K562 (cell line): ENCODE measurements around the gene TMEM260. TPM values are rescaled to one million over a fixed set of nuclear protein-coding genes. Genes with fewer than 3 reads are reported as not detected.

Experiments used
- ATAC-seq: fragments of 200-7000 bp; cut with Tn5 transposase; 3 replicates; pipeline ENCODE4 v1.9.1; 2020; ENCODE audit warnings: moderate library complexity
- BruUV-seq: library from RNA; stranded (reverse); fragments of 400-500 nt; replicated peaks from 2 replicates; lab custom pipeline; 2021; lab: Mats Ljungman, UMichigan
- CTCF ChIA-PET: fragments of 300-600 bp; formaldehyde crosslinking; extraction: SDS; loops from one replicate; lab custom pipeline; 2021; ENCODE audit warnings: low intra/inter-chr PET ratio; lab: Yijun Ruan, JAX
- POLR2A ChIA-PET: fragments of 300-600, 350-650 bp; sonication (Branson Sonifier 250); formaldehyde crosslinking; extraction: SDS; loops from one replicate; lab custom pipeline; 2021; ENCODE audit warnings: antibody characterized with exemption, inconsistent platforms; lab: Yijun Ruan, JAX
- DNase-seq, 4 experiments: peaks; one replicate each; pipeline versions ENCODE4 v3.0.0 to v3.0.0-alpha.2; 2011 to 2018; ENCODE audit warnings: low spot score in 3 of 4, mixed read lengths in 3 of 4; ENCODE audit errors: extremely low read depth in 1 of 4
- FAIRE-seq: peaks from 2 replicates; lab custom pipeline; 2011; peaks lifted over from hg19 to GRCh38; lab: Jason Lieb, UNC
- H2AFZ ChIP-seq: 2 replicates; pipeline ENCODE4 v1.6.0; 2011; ENCODE audit warnings: low read depth, low read length, control low read depth, inconsistent platforms
- H3K27ac ChIP-seq: fragments of 200-600 bp; 3 replicates; pipeline ENCODE4 v1.8.0; 2011; ENCODE audit warnings: low read depth, mild to moderate bottlenecking, control low read depth, inconsistent platforms, low read length, moderate library complexity, mixed read lengths; ENCODE audit errors: extremely low read depth
- H3K27me3 ChIP-seq, 2 experiments: fragments of 300-600 bp in 1 of 2; 2 replicates in 1 of 2; 3 replicates in 1 of 2; pipeline versions ENCODE4 v1.6.0 to v1.8.0; 2011; ENCODE audit warnings: inconsistent platforms in 2 of 2, low read length in 2 of 2, mild to moderate bottlenecking in 1 of 2, mixed read lengths in 1 of 2, moderate library complexity in 1 of 2; ENCODE audit not compliant: control insufficient read depth in 2 of 2, insufficient read depth in 2 of 2
- H3K36me3 ChIP-seq: fragments of 300-600 bp; 3 replicates; pipeline ENCODE4 v1.8.0; 2011; ENCODE audit warnings: mild to moderate bottlenecking, low read length, inconsistent platforms; ENCODE audit not compliant: control insufficient read depth, insufficient read depth
- H3K4me1 ChIP-seq, 2 experiments: fragments of 200-600 bp in 1 of 2; replicated peaks in 1 of 2; 2 replicates in 1 of 2; 3 replicates in 1 of 2; pipeline versions ENCODE4 v1.5.1 to v1.8.0; 2011; ENCODE audit warnings: inconsistent platforms in 2 of 2, low read length in 2 of 2, mild to moderate bottlenecking in 1 of 2, mixed read lengths in 1 of 2, moderate library complexity in 1 of 2; ENCODE audit not compliant: control insufficient read depth in 2 of 2, insufficient read depth in 2 of 2
- H3K4me2 ChIP-seq: 2 replicates; pipeline ENCODE4 v1.6.1; 2011; ENCODE audit warnings: low read length, control low read depth, inconsistent platforms, mixed read lengths; ENCODE audit not compliant: insufficient read depth
- H3K4me3 ChIP-seq: fragments of 200-600 bp; sonication (generic), shearing (Covaris generic); 2 replicates; pipeline ENCODE4 v1.5.1; 2016; ENCODE audit warnings: control low read depth, inconsistent platforms
- H3K79me2 ChIP-seq: fragments of 200-600 bp; 3 replicates; pipeline ENCODE4 v1.8.0; 2011; ENCODE audit warnings: low read length, inconsistent platforms; ENCODE audit not compliant: control insufficient read depth, insufficient read depth
- H3K9ac ChIP-seq, 2 experiments: 2 replicates each; pipeline versions ENCODE4 v1.6.0 to v1.6.1; 2011; ENCODE audit warnings: low read depth in 2 of 2, low read length in 2 of 2, control low read depth in 1 of 2, inconsistent platforms in 1 of 2, mild to moderate bottlenecking in 1 of 2, mixed read lengths in 1 of 2; ENCODE audit not compliant: insufficient read depth in 1 of 2
- H3K9me1 ChIP-seq: one replicate; pipeline ENCODE4 v1.6.0; 2011; ENCODE audit warnings: inconsistent platforms, mild to moderate bottlenecking, low read length, moderate library complexity; ENCODE audit not compliant: control insufficient read depth, insufficient read depth
- H3K9me3 ChIP-seq: replicated peaks from 2 replicates; pipeline ENCODE4 v1.5.1; 2011; ENCODE audit warnings: low read depth, low read length, inconsistent platforms; ENCODE audit not compliant: control insufficient read depth, insufficient read depth
- H4K20me1 ChIP-seq: replicated peaks from 2 replicates; pipeline ENCODE4 v1.6.1; 2011; ENCODE audit warnings: low read length, inconsistent platforms, mixed read lengths; ENCODE audit not compliant: control insufficient read depth, insufficient read depth
- ARHGAP35 ChIP-seq: fragments of 450-650 bp; IDR thresholded peaks from 2 replicates; pipeline ENCODE4 v1.6.1; 2018; ENCODE audit not compliant: partially characterized antibody
- C11orf30 ChIP-seq: fragments of 450-650 bp; IDR thresholded peaks from 2 replicates; pipeline ENCODE4 v1.6.1; 2016; ENCODE audit warnings: low read depth, mild to moderate bottlenecking
- E2F8 ChIP-seq: fragments of 450-650 bp; IDR thresholded peaks from 2 replicates; pipeline ENCODE4 v1.7.1; 2018; ENCODE audit warnings: mild to moderate bottlenecking, low read depth; ENCODE audit not compliant: partially characterized antibody
- ETS2 ChIP-seq: IDR thresholded peaks from 2 replicates; pipeline ENCODE4 v1.6.1; 2016; ENCODE audit warnings: borderline replicate concordance, missing genetic modification characterization, mild to moderate bottlenecking, moderate library complexity, missing compliant biosample characterization; ENCODE audit not compliant: poor library complexity, severe bottlenecking
- FOXA3 ChIP-seq, 2 experiments: fragments of 450-650 bp in 1 of 2; sonication (generic) in 1 of 2; formaldehyde crosslinking; IDR thresholded peaks in 1 of 2; conservative IDR thresholded peaks in 1 of 2; 2 replicates each; pipeline versions ENCODE4 v1.4.0 to v1.8.0; 2020 to 2022; ENCODE audit warnings: mild to moderate bottlenecking in 2 of 2, missing genetic modification reagents in 1 of 2
- HNRNPLL ChIP-seq: fragments of 200-400 bp; formaldehyde crosslinking; IDR thresholded peaks from 2 replicates; pipeline ENCODE4 v1.6.1; 2017; ENCODE audit warnings: low read length, low read depth, mild to moderate bottlenecking; ENCODE audit not compliant: poor library complexity, severe bottlenecking
- KDM2B ChIP-seq: fragments of 250-450 bp; sonication (Bioruptor Pico); IDR thresholded peaks from 2 replicates; pipeline ENCODE4 v1.8.0; 2021; ENCODE audit warnings: mild to moderate bottlenecking, moderate library complexity
- NFE2 ChIP-seq: IDR thresholded peaks from 2 replicates; pipeline ENCODE4 v1.6.1; 2014; ENCODE audit warnings: antibody characterized with exemption, low read depth
- PHF21A ChIP-seq: fragments of 450-650 bp; IDR thresholded peaks from 2 replicates; pipeline ENCODE4 v1.6.1; 2017; ENCODE audit warnings: low read depth, borderline replicate concordance
- RBFOX2 ChIP-seq: fragments of 200-400 bp; formaldehyde crosslinking; IDR thresholded peaks from 2 replicates; pipeline ENCODE4 v1.6.1; 2017; ENCODE audit warnings: low read depth, mild to moderate bottlenecking, low read length, moderate library complexity
- RBM17 ChIP-seq: fragments of 200-400 bp; formaldehyde crosslinking; IDR thresholded peaks from 2 replicates; pipeline ENCODE4 v1.6.1; 2017; ENCODE audit warnings: low read depth, mild to moderate bottlenecking, low read length, borderline replicate concordance
- RBM22 ChIP-seq: fragments of 200-400 bp; formaldehyde crosslinking; IDR thresholded peaks from 2 replicates; pipeline ENCODE4 v1.6.1; 2018; ENCODE audit warnings: low read length, low read depth; ENCODE audit not compliant: poor library complexity, severe bottlenecking
- SNRNP70 ChIP-seq: fragments of 200-400 bp; formaldehyde crosslinking; optimal IDR thresholded peaks from 2 replicates; pipeline ENCODE3; 2017; ENCODE audit warnings: low read depth, low read length
- TAF9B ChIP-seq: fragments of 450-650 bp; IDR thresholded peaks from 2 replicates; pipeline ENCODE4 v1.6.1; 2018; ENCODE audit warnings: mild to moderate bottlenecking; ENCODE audit not compliant: partially characterized antibody
- TOE1 ChIP-seq, 2 experiments: fragments of 450-650 bp in 1 of 2; sonication (generic) in 1 of 2; formaldehyde crosslinking in 1 of 2; IDR thresholded peaks; 2 replicates each; pipeline versions ENCODE4 v1.7.1 to v1.8.0; 2016 to 2022; ENCODE audit warnings: borderline replicate concordance in 2 of 2, mild to moderate bottlenecking in 2 of 2, antibody characterized with exemption in 1 of 2, inconsistent platforms in 1 of 2, low read depth in 1 of 2, missing genetic modification reagents in 1 of 2, moderate library complexity in 1 of 2
- ZNF764 ChIP-seq: fragments of 250-450 bp; sonication (Bioruptor Pico); IDR thresholded peaks from 2 replicates; pipeline ENCODE4 v1.4.0; 2020; ENCODE audit warnings: low read depth, mild to moderate bottlenecking, moderate library complexity
- WGBS: fragments of 100-300 bp; shearing (Covaris generic); methylation state at CpG from one replicate; pipeline ENCODE4 v1.1.6; 2016; ENCODE audit warnings: low coverage, mixed read lengths; ENCODE audit not compliant: insufficient coverage; ENCODE audit errors: missing lambda C conversion rate; 5-methylcytosine and 5-hydroxymethylcytosine counted together
- in situ Hi-C: fragments of 300-500 bp; cut with MboI; formaldehyde crosslinking; loops from 4 replicates; pipeline ENCODE4 v1.15.0; 2018; ENCODE audit warnings: inconsistent platforms, mixed read lengths
- intact Hi-C: fragments of 100-400 bp; cut with micrococcal nuclease; formaldehyde crosslinking; loops from 2 replicates; pipeline ENCODE4 v1.14.2; 2022
- polyA plus RNA-seq, 8 experiments: library from polyadenylated mRNA; depleted of rRNA in 4 of 8; stranded (reverse) in 5 of 8; unstranded in 3 of 8; fragments of >200 nt; fragmentation: Nextera tagmentation in 2 of 8; fragmentation: Illumina TruSeq in 1 of 8; extraction: Ambion mirVana in 2 of 8; extraction: Trizol in 1 of 8; gene quantifications; 2 replicates each; pipeline versions ENCODE4 v1.2.1 to v1.2.3, GENCODE V29; 2011 to 2014; ENCODE audit warnings: inconsistent platforms in 1 of 8, missing spikeins in 1 of 8
- total RNA-seq, 7 experiments: library from RNA; depleted of rRNA in 6 of 7; stranded (reverse); fragments of >200 nt in 6 of 7; fragmentation: Illumina TruSeq in 2 of 7; extraction: Trizol in 2 of 7; gene quantifications; 2 replicates each; pipeline versions ENCODE4 v1.2.1 to v1.2.3, GENCODE V29; 2011 to 2021; ENCODE audit warnings: low replicate concordance in 1 of 7

TMEM260 gene
- total and polyA plus RNA-seq, 9 of the 15 experiments (the other 6 are each of a cell fraction or from before 2014, with no cell fraction given), result 2.2 to 9.4 (median 6.0) TPM

- TF ChIP-seq E2F8 (no peak), PHF21A (no peak), TOE1 (IDR thresholded peaks at IDR 0.05; ENCODE audit: borderline replicate concordance) (no peak), TOE1 (CRISPR knock-in tag; IDR thresholded peaks at IDR 0.05; ENCODE audit: borderline replicate concordance, low read depth) (no peak), KDM2B (CRISPR knock-in tag) (no peak), ETS2 (tag) (no peak), TAF9B (no peak)
These were observed 79.8 kb downstream of the TMEM260 start (continued) for GRCh38 chr14:56659378-56659777.

GRCh38 chr14:56659964-56660551 is 80.5 kb downstream of the TMEM260 start:
- DNase-seq (peak; percentile 32 to 44 (median 36)), ATAC-seq (peak; percentile 80), FAIRE-seq (peak; percentile 23)
- H3K27ac ChIP-seq, result no peak overlapping the region
- no peaks in the 10 kb centered on the region for H3K9me1 ChIP-seq
- POLR2A ChIA-PET, result no interaction called here
- in situ Hi-C loops, result no loop called here
- H3K4me1 ChIP-seq, result no peaks in the 10 kb centered on the region
- H4K20me1 ChIP-seq, result no peaks in the 10 kb centered on the region
- no peak overlapping the region for H3K9ac ChIP-seq
- H3K36me3 ChIP-seq, result no peaks in the 10 kb centered on the region
- peaks cover 5 to 7% of the 10 kb centered on the region in 2 experiments; a peak in 4 of 5 replicates for H3K27me3 ChIP-seq
- H3K9me3 ChIP-seq, result no peaks in the 10 kb centered on the region
- H3K4me3 ChIP-seq, result no peak overlapping the region
- BruUV-seq, result no TSS peak
- H2AFZ ChIP-seq, result no peak overlapping the region
- H3K79me2 ChIP-seq, result no peaks in the 10 kb centered on the region
- intact Hi-C loops, result loop anchor here (2.0 to 10.0 kb wide), 4 partner anchors 103 to 522 kb away; no protein-coding TSS in a partner anchor
- no peak overlapping the region for H3K4me2 ChIP-seq
- WGBS, result 15% methylated on average over 7 of the region's 7 CpGs
- CTCF ChIA-PET, result interaction anchor here (0.9 kb wide), 1 partner anchor 407 kb away, joined by 3 read pairs; no protein-coding TSS in a partner anchor
- no peak for TF ChIP-seq ARHGAP35
- no peak for TF ChIP-seq SNRNP70
- TF ChIP-seq FOXA3 (CRISPR knock-in tag; conservative IDR thresholded peaks at IDR 0.05 in 1 of 2, IDR thresholded peaks at IDR 0.05 in 1 of 2), result peak in 1 of 2 experiments; percentile 71; a peak in 2 of 4 replicates
- no peak for TF ChIP-seq RBFOX2
- 0 out of 2 replicates have a peak, but pooled peaks have one; percentile 4 for TF ChIP-seq C11orf30
- TF ChIP-seq RBM17, result no peak
- peak; percentile 73 for TF ChIP-seq NFE2
- TF ChIP-seq ZNF764 (CRISPR knock-in tag), result no peak
- no peak for TF ChIP-seq RBM22
- TF ChIP-seq HNRNPLL, result no peak
